Measurements from ENCODE around the gene RHOBTB1.

DNA sequence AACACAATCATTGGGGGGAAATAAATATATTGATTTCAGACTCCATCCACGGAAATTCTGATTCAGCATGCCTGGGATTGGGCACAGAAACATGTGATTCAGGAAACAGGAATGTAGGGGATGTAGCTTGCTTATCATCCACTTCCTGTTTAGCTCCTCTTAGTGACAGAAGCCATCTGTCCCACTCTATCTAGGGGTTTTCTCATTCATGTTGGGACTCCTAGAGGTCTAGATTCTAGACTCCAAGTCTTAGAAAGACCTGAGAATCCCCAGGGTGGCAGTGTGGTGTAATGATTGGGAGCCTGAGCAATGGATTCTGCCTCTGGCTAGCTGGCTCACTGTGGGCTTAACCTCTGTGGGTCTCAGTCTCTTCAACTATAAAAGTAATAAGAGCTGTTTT, 97.8 kb downstream of the RHOBTB1 start:
- no peak for TF ChIP-seq CTCF (IDR thresholded peaks at IDR 0.05; ENCODE audit: borderline replicate concordance, extremely low read depth, low read length, poor library complexity, severe bottlenecking)
- no peak for TF ChIP-seq EZH2 (IDR thresholded peaks at IDR 0.05; ENCODE audit: borderline replicate concordance, low read depth, low read length, severe bottlenecking)

Measured in DND-41 (cell line).